Measurements from ENCODE around the gene SCAI.
"Not testable (repeated sequence)": the region's sequence is repeated elsewhere in the genome, so short reads cannot be mapped to it uniquely, and the experiment has no call there.

The SCAI gene

GRCh38 chr9:125089331-125089730 is 54.0 kb downstream of the SCAI start:
- DNase-seq: no peak
- H3K9me3 ChIP-seq (ENCODE audit: control insufficient read depth, low read length): no peaks in the 10 kb centered on the region
- H2BK12ac ChIP-seq (ENCODE audit: low read length in 2 of 2): no peak overlapping the region
- no peak overlapping the region for H4K8ac ChIP-seq (ENCODE audit: low read length)
- no peak overlapping the region for H4K91ac ChIP-seq (ENCODE audit: low read length)
- H3K9ac ChIP-seq (ENCODE audit: low read length): no peak overlapping the region
- no peak overlapping the region for H2BK15ac ChIP-seq (ENCODE audit: low read depth, poor library complexity, severe bottlenecking)
- no peak overlapping the region for H3K27ac ChIP-seq (ENCODE audit: low read length, poor library complexity, severe bottlenecking)
- no peaks in the 10 kb centered on the region for H3K36me3 ChIP-seq (ENCODE audit: control insufficient read depth in 1 of 2, insufficient read depth in 2 of 2, low read depth in 1 of 2, low read length in 2 of 2)
- H3K4ac ChIP-seq (ENCODE audit: low read depth in 1 of 2, low read length in 2 of 2): no peak overlapping the region
- no peak overlapping the region for H2BK5ac ChIP-seq (ENCODE audit: low read depth, low read length, poor library complexity, severe bottlenecking)
- no peak overlapping the region for H2AFZ ChIP-seq (ENCODE audit: low read depth, low read length)
- no peak overlapping the region for H3K4me3 ChIP-seq (ENCODE audit: insufficient read depth in 1 of 2, low read depth in 1 of 2, low read length in 2 of 2)
- H3K14ac ChIP-seq (ENCODE audit: low read length in 2 of 2): no peak overlapping the region
- H3K4me1 ChIP-seq (ENCODE audit: control insufficient read depth, insufficient read depth, low read depth, low read length): no peaks in the 10 kb centered on the region
- H3K27me3 ChIP-seq (ENCODE audit: control insufficient read depth in 1 of 2, insufficient read depth in 1 of 2, low read length in 2 of 2): no peaks in the 10 kb centered on the region
- peaks cover 5% of the 10 kb centered on the region for H3K79me1 ChIP-seq (replicated peaks; ENCODE audit: low read length, poor library complexity, severe bottlenecking)
- no peak overlapping the region for H2BK120ac ChIP-seq (ENCODE audit: low read depth, low read length)
- no peak overlapping the region for H3K4me2 ChIP-seq (ENCODE audit: low read length, poor library complexity, severe bottlenecking)
- H2AK5ac ChIP-seq (ENCODE audit: low read length, severe bottlenecking): no peak overlapping the region
- H3K23ac ChIP-seq (ENCODE audit: low read length in 2 of 2): no peak overlapping the region
- H3K18ac ChIP-seq (ENCODE audit: low read depth in 1 of 2, low read length in 2 of 2): no peak overlapping the region

GRCh38 chr9:125088752-125089151 is 54.6 kb downstream of the SCAI start:
- Histone ChIP-seq H3K23ac (ENCODE audit: low read length in 2 of 2) (no peak overlapping the region), H2BK5ac (ENCODE audit: low read depth, low read length, poor library complexity, severe bottlenecking) (no peak overlapping the region), H3K27ac (ENCODE audit: low read length, poor library complexity, severe bottlenecking) (no peak overlapping the region), H3K36me3 (ENCODE audit: control insufficient read depth in 1 of 2, insufficient read depth in 2 of 2, low read depth in 1 of 2, low read length in 2 of 2) (no peaks in the 10 kb centered on the region), H3K4me3 (ENCODE audit: insufficient read depth in 1 of 2, low read depth in 1 of 2, low read length in 2 of 2) (no peak overlapping the region), H3K9me3 (ENCODE audit: control insufficient read depth, low read length) (no peaks in the 10 kb centered on the region), H3K9ac (ENCODE audit: low read length) (no peak overlapping the region), H3K18ac (ENCODE audit: low read depth in 1 of 2, low read length in 2 of 2) (no peak overlapping the region), H3K14ac (ENCODE audit: low read length in 2 of 2) (no peak overlapping the region), H4K91ac (ENCODE audit: low read length) (no peak overlapping the region), H2AFZ (ENCODE audit: low read depth, low read length) (no peak overlapping the region), H2BK15ac (ENCODE audit: low read depth, poor library complexity, severe bottlenecking) (no peak overlapping the region), H2BK12ac (ENCODE audit: low read length in 2 of 2) (no peak overlapping the region), H3K4me1 (ENCODE audit: control insufficient read depth, insufficient read depth, low read depth, low read length) (no peaks in the 10 kb centered on the region), H3K27me3 (ENCODE audit: control insufficient read depth in 1 of 2, insufficient read depth in 1 of 2, low read length in 2 of 2) (no peaks in the 10 kb centered on the region), H3K4ac (ENCODE audit: low read depth in 1 of 2, low read length in 2 of 2) (no peak overlapping the region), H2BK120ac (ENCODE audit: low read depth, low read length) (no peak overlapping the region), H3K79me1 (replicated peaks; ENCODE audit: low read length, poor library complexity, severe bottlenecking) (peaks cover 6% of the 10 kb centered on the region), H2AK5ac (ENCODE audit: low read length, severe bottlenecking) (no peak overlapping the region), H4K8ac (ENCODE audit: low read length) (no peak overlapping the region), H3K4me2 (ENCODE audit: low read length, poor library complexity, severe bottlenecking) (no peak overlapping the region)
- no peak for DNase-seq
- WGBS: 95% methylated on average over 5 of the region's 5 CpGs

GRCh38 chr9:125085703-125086477 is 57.4 kb downstream of the SCAI start:
- Histone ChIP-seq H3K4ac (ENCODE audit: low read depth in 1 of 2, low read length in 2 of 2) (no peak overlapping the region), H3K18ac (ENCODE audit: low read depth in 1 of 2, low read length in 2 of 2) (no peak overlapping the region), H3K4me3 (ENCODE audit: insufficient read depth in 1 of 2, low read depth in 1 of 2, low read length in 2 of 2) (no peak overlapping the region), H2BK15ac (ENCODE audit: low read depth, poor library complexity, severe bottlenecking) (no peak overlapping the region), H3K4me1 (ENCODE audit: control insufficient read depth, insufficient read depth, low read depth, low read length) (no peaks in the 10 kb centered on the region), H3K27me3 (ENCODE audit: control insufficient read depth in 1 of 2, insufficient read depth in 1 of 2, low read length in 2 of 2) (no peaks in the 10 kb centered on the region), H3K9ac (ENCODE audit: low read length) (no peak overlapping the region), H2BK5ac (ENCODE audit: low read depth, low read length, poor library complexity, severe bottlenecking) (no peak overlapping the region), H3K9me3 (ENCODE audit: control insufficient read depth, low read length) (peaks cover 6% of the 10 kb centered on the region), H3K79me1 (replicated peaks; ENCODE audit: low read length, poor library complexity, severe bottlenecking) (peaks cover 5% of the 10 kb centered on the region), H4K91ac (ENCODE audit: low read length) (no peak overlapping the region), H3K27ac (ENCODE audit: low read length, poor library complexity, severe bottlenecking) (no peak overlapping the region), H3K36me3 (ENCODE audit: control insufficient read depth in 1 of 2, insufficient read depth in 2 of 2, low read depth in 1 of 2, low read length in 2 of 2) (peaks cover 0 to 3% of the 10 kb centered on the region in 2 experiments), H2AFZ (ENCODE audit: low read depth, low read length) (no peak overlapping the region), H3K23ac (ENCODE audit: low read length in 2 of 2) (no peak overlapping the region), H3K14ac (ENCODE audit: low read length in 2 of 2) (no peak overlapping the region), H2BK120ac (ENCODE audit: low read depth, low read length) (no peak overlapping the region), H2AK5ac (ENCODE audit: low read length, severe bottlenecking) (no peak overlapping the region), H4K8ac (ENCODE audit: low read length) (no peak overlapping the region), H2BK12ac (ENCODE audit: low read length in 2 of 2) (no peak overlapping the region), H3K4me2 (ENCODE audit: low read length, poor library complexity, severe bottlenecking) (no peak overlapping the region)
- WGBS: 87% methylated on average over 5 of the region's 6 CpGs
- DNase-seq: no peak

GRCh38 chr9:125082197-125082596 is 61.1 kb downstream of the SCAI start:
- H3K4me1 ChIP-seq (ENCODE audit: control insufficient read depth, insufficient read depth, low read depth, low read length); H3K4ac ChIP-seq (ENCODE audit: low read depth in 1 of 2, low read length in 2 of 2); H3K14ac ChIP-seq (ENCODE audit: low read length in 2 of 2); H2BK12ac ChIP-seq (ENCODE audit: low read length in 2 of 2); DNase-seq; H2BK15ac ChIP-seq (ENCODE audit: low read depth, poor library complexity, severe bottlenecking); H2BK5ac ChIP-seq (ENCODE audit: low read depth, low read length, poor library complexity, severe bottlenecking); H3K27ac ChIP-seq (ENCODE audit: low read length, poor library complexity, severe bottlenecking); H3K4me3 ChIP-seq (ENCODE audit: insufficient read depth in 1 of 2, low read depth in 1 of 2, low read length in 2 of 2); H3K27me3 ChIP-seq (ENCODE audit: control insufficient read depth in 1 of 2, insufficient read depth in 1 of 2, low read length in 2 of 2); H2AK5ac ChIP-seq (ENCODE audit: low read length, severe bottlenecking); H3K79me1 ChIP-seq (replicated peaks; ENCODE audit: low read length, poor library complexity, severe bottlenecking); H4K8ac ChIP-seq (ENCODE audit: low read length); H3K23ac ChIP-seq (ENCODE audit: low read length in 2 of 2); H3K9ac ChIP-seq (ENCODE audit: low read length); H4K91ac ChIP-seq (ENCODE audit: low read length); H2AFZ ChIP-seq (ENCODE audit: low read depth, low read length); H3K18ac ChIP-seq (ENCODE audit: low read depth in 1 of 2, low read length in 2 of 2); H3K4me2 ChIP-seq (ENCODE audit: low read length, poor library complexity, severe bottlenecking); H3K9me3 ChIP-seq (ENCODE audit: control insufficient read depth, low read length); H3K36me3 ChIP-seq (ENCODE audit: control insufficient read depth in 1 of 2, insufficient read depth in 2 of 2, low read depth in 1 of 2, low read length in 2 of 2); H2BK120ac ChIP-seq (ENCODE audit: low read depth, low read length): not testable (repeated sequence)
- WGBS: 80% methylated on average over 6 of the region's 6 CpGs
